ENCODE measurements around the gene BLOC1S2.

BLOC1S2 gene

DNA sequence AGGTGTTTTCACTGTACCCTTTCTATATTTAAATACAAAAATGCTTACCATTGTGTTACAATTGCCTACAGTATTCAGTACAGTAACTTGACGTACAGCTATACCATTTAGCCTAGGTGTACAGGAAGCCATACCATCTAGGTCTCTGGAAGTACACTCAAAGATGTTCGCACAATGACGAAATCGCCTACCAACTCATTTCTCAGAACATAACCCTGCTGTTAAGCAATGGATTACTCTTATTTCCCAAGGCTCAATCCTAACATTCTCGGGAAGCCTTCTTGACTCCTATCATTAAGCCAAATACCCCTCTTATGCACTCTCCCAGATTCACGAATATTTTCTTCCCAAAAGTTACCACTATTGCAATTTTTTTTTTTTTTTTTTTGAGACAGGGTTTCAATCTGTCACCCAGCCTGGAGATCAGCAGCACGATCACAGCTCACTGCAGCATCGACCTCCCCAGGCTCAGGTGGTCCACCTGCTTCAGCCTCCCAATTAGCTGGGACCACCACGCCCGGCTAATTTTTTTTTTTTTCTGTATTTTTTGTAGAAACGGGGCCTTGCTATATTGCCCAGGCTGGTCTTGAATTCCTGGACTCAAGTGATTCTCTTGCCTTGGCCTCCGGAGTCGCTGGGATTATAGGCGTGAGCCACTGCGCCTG, 20.5 kb downstream of the BLOC1S2 start:
- Histone ChIP-seq H3K27me3 (replicated peaks; ENCODE audit: control insufficient read depth, insufficient read depth, low read length) (no peaks in the 10 kb centered on the region), H3K4me3 (replicated peaks; ENCODE audit: low read depth, low read length) (peak overlapping the region; percentile 78), H3K36me3 (ENCODE audit: control insufficient read depth, insufficient read depth, low read length) (no peaks in the 10 kb centered on the region; the same call in 1 of the 2 replicates)
- no peak for TF ChIP-seq CTCF (IDR thresholded peaks at IDR 0.05; ENCODE audit: insufficient read depth, low read length, poor library complexity, severe bottlenecking)
- DNase-seq (ENCODE audit: extremely low read depth, insufficient read length): no peak

- no peak for TF ChIP-seq CTCF (IDR thresholded peaks at IDR 0.05; ENCODE audit: insufficient read depth, low read length, poor library complexity, severe bottlenecking)
- no peak for DNase-seq (ENCODE audit: extremely low read depth, insufficient read length)
- no peaks in the 10 kb centered on the region for H3K27me3 ChIP-seq (replicated peaks; ENCODE audit: control insufficient read depth, insufficient read depth, low read length)
- H3K4me3 ChIP-seq (replicated peaks; ENCODE audit: low read depth, low read length): no peak overlapping the region
- peaks cover 11% of the 10 kb centered on the region for H3K36me3 ChIP-seq (ENCODE audit: control insufficient read depth, insufficient read depth, low read length)
These were observed 32.3 kb downstream of the BLOC1S2 start for GRCh38 chr10:100254191-100254590.

DNA sequence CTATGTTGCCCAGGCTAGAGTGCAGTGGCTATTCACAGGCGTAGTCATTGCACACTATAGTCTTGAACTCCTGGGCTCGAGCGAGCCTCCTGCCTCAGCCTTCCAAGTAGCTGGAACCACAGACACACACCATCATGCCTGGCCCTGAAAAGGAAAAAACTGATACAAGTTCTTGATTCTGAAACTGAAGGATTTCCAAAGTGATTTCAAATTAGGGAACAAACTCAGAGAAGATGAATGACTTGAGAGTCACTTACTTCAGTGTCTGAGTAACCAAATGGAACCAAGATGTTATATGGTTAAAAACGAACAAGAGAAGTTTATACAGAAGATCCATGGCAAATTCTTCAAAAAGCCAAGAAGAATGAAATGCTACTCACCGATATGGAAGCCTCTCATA, 33.4 kb downstream of the BLOC1S2 start:
- Histone ChIP-seq H3K27me3 (replicated peaks; ENCODE audit: control insufficient read depth, insufficient read depth, low read length) (no peaks in the 10 kb centered on the region), H3K4me3 (replicated peaks; ENCODE audit: low read depth, low read length) (no peak overlapping the region), H3K36me3 (ENCODE audit: control insufficient read depth, insufficient read depth, low read length) (peaks cover 14% of the 10 kb centered on the region)
- TF ChIP-seq CTCF (IDR thresholded peaks at IDR 0.05; ENCODE audit: insufficient read depth, low read length, poor library complexity, severe bottlenecking): no peak
- no peak for DNase-seq (ENCODE audit: extremely low read depth, insufficient read length)

GRCh38 chr10:100248820-100249219, 37.7 kb downstream of the BLOC1S2 start:
- no peak overlapping the region for H3K4me3 ChIP-seq (replicated peaks; ENCODE audit: low read depth, low read length)
- peaks cover 6% of the 10 kb centered on the region for H3K36me3 ChIP-seq (ENCODE audit: control insufficient read depth, insufficient read depth, low read length)
- H3K27me3 ChIP-seq (replicated peaks; ENCODE audit: control insufficient read depth, insufficient read depth, low read length): no peaks in the 10 kb centered on the region
- DNase-seq (ENCODE audit: extremely low read depth, insufficient read length): no peak
- no peak for TF ChIP-seq CTCF (IDR thresholded peaks at IDR 0.05; ENCODE audit: insufficient read depth, low read length, poor library complexity, severe bottlenecking)

DNA sequence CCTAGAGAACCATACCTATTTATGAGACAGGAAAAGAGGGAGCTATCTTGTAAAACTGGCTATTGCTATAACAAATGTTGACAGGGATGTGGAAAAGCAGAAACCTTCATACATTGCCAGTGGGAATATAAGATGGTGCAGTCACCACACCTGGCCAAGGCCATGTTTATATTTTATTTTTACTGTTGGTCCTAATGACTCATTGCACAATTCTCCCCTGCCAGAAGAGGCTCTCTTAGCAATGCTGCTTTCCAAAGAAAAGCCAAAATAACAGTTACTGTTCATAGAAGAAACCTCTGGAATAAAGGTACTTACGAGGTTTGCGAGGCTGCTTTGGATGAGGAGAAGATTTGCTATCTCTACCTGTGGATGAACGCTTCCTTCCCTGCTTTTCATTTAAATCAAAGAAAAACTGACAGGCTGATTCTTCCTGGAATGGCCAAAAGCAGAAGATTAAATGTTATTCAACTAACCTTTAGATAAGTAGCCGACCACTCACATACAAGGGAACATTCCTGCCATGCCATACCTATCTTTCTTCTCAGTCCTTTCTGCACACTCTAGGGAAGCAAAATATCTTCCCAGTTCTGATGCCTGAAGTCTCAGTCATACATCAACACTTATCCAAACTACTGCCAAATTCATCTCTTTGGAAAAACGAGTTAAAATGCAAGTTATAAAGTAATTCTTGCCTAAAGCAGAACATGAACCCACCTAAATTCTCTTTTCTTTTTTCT, 40.8 kb downstream of the BLOC1S2 start:
- peaks cover 4% of the 10 kb centered on the region for H3K36me3 ChIP-seq (ENCODE audit: control insufficient read depth, insufficient read depth, low read length)
- TF ChIP-seq CTCF (IDR thresholded peaks at IDR 0.05; ENCODE audit: insufficient read depth, low read length, poor library complexity, severe bottlenecking): no peak
- no peak overlapping the region for H3K4me3 ChIP-seq (replicated peaks; ENCODE audit: low read depth, low read length)
- DNase-seq (ENCODE audit: extremely low read depth, insufficient read length): no peak
- H3K27me3 ChIP-seq (replicated peaks; ENCODE audit: control insufficient read depth, insufficient read depth, low read length): no peaks in the 10 kb centered on the region
